ENCODE results near the gene COL4A6. TPM values are rescaled to one million over a fixed set of nuclear protein-coding genes. Genes with fewer than 3 reads are reported as not detected.

Gene COL4A6
- total RNA-seq, 1 donor from 2014 or later: 1.8 TPM

DNA sequence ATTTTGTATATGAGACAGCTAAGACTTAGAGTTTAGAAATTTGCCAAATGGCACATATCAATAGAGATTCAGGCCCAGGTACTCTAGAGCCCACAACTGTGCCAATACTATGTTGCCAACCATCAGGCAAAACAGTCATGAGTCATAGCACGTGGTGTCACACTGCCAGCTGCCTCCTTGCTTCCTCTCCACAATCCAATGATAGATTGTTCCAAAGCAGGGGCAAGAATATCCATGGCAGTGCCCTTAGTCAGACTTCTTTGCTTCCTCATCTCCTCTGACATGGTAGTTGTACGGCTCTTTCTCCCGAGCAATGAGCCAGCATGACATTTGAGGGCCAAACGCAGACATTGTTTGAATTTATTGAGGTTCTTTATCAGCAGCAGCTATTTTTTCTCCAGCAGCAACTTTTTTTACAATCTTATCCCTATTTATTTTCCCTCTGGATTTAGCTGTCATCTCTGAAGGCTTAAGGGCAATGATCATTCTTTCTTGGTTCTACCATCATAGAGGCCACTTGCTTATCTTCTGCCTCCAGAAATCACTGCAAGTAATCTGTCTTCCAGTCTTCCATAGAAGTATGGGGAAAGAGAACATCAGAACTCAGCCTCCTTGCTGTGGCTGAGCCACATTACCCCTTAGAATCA lies 169.7 kb downstream of the COL4A6 start:
- Histone ChIP-seq H3K27me3 (ENCODE audit: control insufficient read depth, insufficient read depth, low read length) (no peaks in the 10 kb centered on the region), H3K36me3 (ENCODE audit: control insufficient read depth, insufficient read depth, low read length) (no peaks in the 10 kb centered on the region), H3K4me3 (ENCODE audit: low read depth, low read length) (no peak overlapping the region)
- TF ChIP-seq, protein P1, sequence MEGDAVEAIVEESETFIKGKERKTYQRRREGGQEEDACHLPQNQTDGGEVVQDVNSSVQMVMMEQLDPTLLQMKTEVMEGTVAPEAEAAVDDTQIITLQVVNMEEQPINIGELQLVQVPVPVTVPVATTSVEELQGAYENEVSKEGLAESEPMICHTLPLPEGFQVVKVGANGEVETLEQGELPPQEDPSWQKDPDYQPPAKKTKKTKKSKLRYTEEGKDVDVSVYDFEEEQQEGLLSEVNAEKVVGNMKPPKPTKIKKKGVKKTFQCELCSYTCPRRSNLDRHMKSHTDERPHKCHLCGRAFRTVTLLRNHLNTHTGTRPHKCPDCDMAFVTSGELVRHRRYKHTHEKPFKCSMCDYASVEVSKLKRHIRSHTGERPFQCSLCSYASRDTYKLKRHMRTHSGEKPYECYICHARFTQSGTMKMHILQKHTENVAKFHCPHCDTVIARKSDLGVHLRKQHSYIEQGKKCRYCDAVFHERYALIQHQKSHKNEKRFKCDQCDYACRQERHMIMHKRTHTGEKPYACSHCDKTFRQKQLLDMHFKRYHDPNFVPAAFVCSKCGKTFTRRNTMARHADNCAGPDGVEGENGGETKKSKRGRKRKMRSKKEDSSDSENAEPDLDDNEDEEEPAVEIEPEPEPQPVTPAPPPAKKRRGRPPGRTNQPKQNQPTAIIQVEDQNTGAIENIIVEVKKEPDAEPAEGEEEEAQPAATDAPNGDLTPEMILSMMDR (IDR thresholded peaks at IDR 0.05; ENCODE audit: insufficient read depth, low read length, poor library complexity, severe bottlenecking): no peak
- no peak for DNase-seq (ENCODE audit: low read depth)

GRCh38 chrX:108267557-108267956 lies 170.7 kb downstream of the COL4A6 start:
- H3K4me3 ChIP-seq (ENCODE audit: low read depth, low read length): no peak overlapping the region
- DNase-seq (ENCODE audit: low read depth): no peak
- TF ChIP-seq, protein P1 (IDR thresholded peaks at IDR 0.05; ENCODE audit: insufficient read depth, low read length, poor library complexity, severe bottlenecking): no peak
- H3K36me3 ChIP-seq (ENCODE audit: control insufficient read depth, insufficient read depth, low read length): no peaks in the 10 kb centered on the region
- no peaks in the 10 kb centered on the region for H3K27me3 ChIP-seq (ENCODE audit: control insufficient read depth, insufficient read depth, low read length)

GRCh38 chrX:108264376-108264775 lies 173.8 kb downstream of the COL4A6 start:
- DNase-seq (ENCODE audit: low read depth): no peak
- Histone ChIP-seq H3K4me3 (ENCODE audit: low read depth, low read length) (no peak overlapping the region), H3K27me3 (ENCODE audit: control insufficient read depth, insufficient read depth, low read length) (no peaks in the 10 kb centered on the region), H3K36me3 (ENCODE audit: control insufficient read depth, insufficient read depth, low read length) (no peaks in the 10 kb centered on the region)
- TF ChIP-seq, protein P1 (IDR thresholded peaks at IDR 0.05; ENCODE audit: insufficient read depth, low read length, poor library complexity, severe bottlenecking): no peak

GRCh38 chrX:108261549-108262203 lies 176.5 kb downstream of the COL4A6 start:
- H3K36me3 ChIP-seq (ENCODE audit: control insufficient read depth, insufficient read depth, low read length): no peaks in the 10 kb centered on the region
- H3K4me3 ChIP-seq (ENCODE audit: low read depth, low read length): no peak overlapping the region
- no peak for DNase-seq (ENCODE audit: low read depth)
- peaks cover 4% of the 10 kb centered on the region for H3K27me3 ChIP-seq (ENCODE audit: control insufficient read depth, insufficient read depth, low read length)
- TF ChIP-seq, protein P1 (IDR thresholded peaks at IDR 0.05; ENCODE audit: insufficient read depth, low read length, poor library complexity, severe bottlenecking): no peak

- no peak for DNase-seq (ENCODE audit: low read depth)
- H3K27me3 ChIP-seq (ENCODE audit: control insufficient read depth, insufficient read depth, low read length): peaks cover 4% of the 10 kb centered on the region
- no peaks in the 10 kb centered on the region for H3K36me3 ChIP-seq (ENCODE audit: control insufficient read depth, insufficient read depth, low read length)
- TF ChIP-seq, protein P1 (IDR thresholded peaks at IDR 0.05; ENCODE audit: insufficient read depth, low read length, poor library complexity, severe bottlenecking): no peak
- H3K4me3 ChIP-seq (ENCODE audit: low read depth, low read length): no peak overlapping the region
Measured at GRCh38 chrX:108257556-108257955, 180.7 kb downstream of the COL4A6 start.
